Activated CD8-positive, alpha-beta memory T cell treated with anti-CD3 and anti-CD28 coated beads, Interleukin-2, amount 50 U/mL, for 4 hours (primary cell): ENCODE measurements around the gene LYZL1.
"Not testable (repeated sequence)": the region's sequence is repeated elsewhere in the genome, so short reads cannot be mapped to it uniquely, and the experiment has no call there.

Experiments used
- DNase-seq: peaks from one replicate; pipeline ENCODE4 v3.0.0-alpha.2; 2020

Gene LYZL1

DNA sequence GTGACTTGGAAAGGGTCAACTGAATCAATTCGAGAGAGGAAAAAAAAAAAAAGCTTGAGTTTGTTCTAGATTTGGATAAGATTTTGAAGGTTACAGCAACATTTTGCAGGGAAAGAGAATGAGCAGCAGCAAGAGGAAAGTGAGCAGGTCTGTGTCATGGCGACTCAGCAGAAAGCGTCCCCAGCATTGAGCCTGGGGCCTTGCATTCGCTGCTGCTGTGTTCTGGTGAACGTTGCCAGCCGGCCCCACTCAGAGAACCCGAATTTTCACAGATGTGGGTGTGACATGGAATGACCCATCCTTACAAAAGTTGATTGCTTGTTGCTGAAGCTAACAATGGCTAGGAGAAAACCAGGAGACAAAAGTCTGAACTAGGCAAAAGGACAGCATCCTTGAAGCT is 21.6 kb downstream of the LYZL1 start:
- not testable (repeated sequence) for DNase-seq

DNA sequence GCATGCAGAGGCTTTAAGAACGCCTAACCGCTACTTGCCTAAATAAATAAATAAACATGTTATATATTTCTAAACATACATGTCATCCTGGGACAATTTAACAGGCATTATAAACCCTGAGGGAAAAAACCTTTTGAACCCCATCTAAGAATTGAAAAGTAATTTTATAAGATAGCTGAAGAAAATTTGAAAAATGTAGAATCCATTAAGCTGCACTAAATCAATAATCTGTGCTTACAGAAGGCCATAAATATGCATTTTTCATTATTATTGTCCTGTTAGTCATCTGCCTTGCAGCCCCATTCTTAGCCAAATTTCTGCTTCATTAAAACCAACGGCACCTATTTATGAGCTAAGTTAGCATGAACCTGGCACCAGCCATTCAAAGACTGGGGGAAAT is 24.2 kb downstream of the LYZL1 start:
- DNase-seq = no peak

DNA sequence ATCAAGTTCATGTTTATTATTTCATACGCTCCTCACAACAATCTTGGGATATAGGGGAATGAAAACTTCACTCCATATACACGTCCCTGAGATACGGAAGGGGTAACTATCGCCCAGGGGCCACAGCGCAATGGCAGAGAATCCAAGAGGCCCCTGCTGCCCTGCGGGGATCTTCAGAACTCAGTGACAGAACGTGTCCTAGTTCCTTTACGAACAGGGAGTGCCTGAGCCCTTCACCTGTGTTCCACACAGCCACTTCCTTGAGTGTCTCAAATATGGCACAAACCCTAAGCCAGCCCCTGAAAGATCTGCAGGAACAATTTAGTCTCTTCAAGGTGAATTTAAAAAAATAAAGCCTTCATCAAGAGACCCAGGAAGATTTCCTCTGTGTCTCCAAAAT is 25.9 kb downstream of the LYZL1 start:
- no peak for DNase-seq

DNA sequence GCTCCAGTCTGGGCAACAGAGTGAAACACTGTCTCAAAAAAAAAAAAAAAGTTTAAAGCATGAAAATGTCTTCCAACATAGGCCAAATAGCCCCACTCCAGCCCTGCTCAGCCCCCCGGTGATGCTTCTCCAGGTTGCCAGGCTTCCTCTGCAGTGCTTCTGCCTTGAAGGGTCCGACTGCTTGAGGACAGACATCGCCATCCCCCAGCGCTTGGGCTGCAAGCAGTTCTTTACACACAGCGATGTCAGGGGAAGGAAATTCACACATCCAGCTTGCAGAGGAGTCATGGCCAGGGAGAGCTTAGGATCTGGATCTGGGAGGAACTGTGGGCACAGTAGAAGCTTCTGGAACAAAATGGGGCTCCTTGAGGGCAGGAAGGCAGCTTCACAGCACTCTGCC is 26.9 kb downstream of the LYZL1 start:
- no peak for DNase-seq

DNA sequence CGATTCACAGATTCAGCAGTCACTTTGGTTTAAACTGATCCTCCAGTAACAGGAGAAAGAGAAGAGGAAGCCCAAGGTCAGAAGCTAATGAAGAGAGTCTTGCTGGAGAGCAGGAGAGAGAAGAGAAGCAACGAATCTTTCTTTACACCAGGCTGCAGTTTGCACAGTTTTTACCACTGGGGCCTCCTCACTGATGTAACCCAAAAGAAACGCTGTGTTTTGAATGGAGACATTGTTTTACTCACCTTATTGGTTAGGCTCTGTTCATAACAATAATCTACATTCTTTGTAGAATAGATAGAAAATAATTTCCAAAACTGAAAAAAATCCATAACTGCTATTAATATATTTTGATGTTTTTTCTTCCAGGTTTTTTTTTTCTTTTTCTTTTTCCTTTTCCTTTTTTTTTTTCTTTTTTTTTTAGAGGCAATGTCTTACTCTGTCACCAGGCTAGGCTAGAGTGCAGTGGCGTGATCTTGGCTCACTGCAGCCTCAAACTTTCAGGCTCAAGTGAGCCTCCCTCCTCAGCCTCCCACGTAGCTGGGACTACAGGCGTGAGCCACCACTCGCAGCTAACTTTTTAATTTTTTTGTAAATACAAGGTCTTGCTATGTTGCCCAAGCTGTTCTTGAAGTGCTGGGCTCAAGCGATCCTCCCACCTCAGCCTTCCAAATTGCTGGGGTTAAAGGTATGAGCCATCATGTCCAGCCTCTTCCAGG is 27.6 kb downstream of the LYZL1 start:
- DNase-seq = no peak

DNA sequence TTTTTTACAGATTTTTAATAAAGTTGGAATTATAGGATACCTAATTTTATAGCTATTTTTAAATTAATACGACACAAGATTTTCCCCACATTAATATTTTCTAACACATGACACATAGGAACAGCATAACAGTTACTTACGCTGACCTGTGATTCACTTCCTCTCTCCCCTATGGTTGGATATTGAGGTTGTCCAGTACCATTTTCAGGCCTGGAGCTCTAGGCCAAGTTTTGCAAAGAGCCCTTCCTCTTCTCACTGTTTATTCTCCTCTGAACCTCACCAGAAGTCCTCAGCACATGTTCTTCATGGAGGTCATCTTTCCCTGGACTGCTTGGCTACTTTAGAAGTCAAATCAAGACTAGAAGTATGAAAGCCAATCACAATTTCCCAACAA is 28.2 kb downstream of the LYZL1 start:
- DNase-seq = no peak

DNA sequence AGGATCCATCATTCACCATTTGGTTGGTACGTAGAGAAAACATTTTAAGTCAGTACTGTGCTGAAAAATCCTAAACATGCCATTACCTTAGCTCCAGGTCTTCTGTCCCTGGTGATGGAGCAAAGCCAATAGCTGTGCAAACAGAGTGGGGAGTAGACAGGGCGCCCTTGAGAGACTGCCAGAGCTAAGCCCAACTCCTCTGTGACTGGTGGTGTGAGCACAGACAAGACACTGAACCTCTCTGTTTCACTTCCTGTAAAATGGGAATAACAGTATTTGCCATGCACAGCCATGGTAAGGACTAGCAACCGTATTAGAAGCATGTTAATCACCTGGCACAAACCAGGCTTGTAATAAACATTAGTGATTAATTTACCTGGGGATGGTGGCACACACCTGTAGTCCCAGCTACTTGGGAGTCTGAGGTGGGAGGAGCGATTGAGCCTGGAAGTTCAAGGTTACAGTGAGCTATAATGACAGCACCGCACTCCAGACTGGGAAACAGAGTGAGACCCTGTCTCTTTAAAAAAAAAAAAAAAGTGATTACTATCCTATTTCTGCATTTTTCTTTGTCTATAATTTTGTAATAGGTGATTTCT is 28.7 kb downstream of the LYZL1 start:
- DNase-seq = no peak

DNA sequence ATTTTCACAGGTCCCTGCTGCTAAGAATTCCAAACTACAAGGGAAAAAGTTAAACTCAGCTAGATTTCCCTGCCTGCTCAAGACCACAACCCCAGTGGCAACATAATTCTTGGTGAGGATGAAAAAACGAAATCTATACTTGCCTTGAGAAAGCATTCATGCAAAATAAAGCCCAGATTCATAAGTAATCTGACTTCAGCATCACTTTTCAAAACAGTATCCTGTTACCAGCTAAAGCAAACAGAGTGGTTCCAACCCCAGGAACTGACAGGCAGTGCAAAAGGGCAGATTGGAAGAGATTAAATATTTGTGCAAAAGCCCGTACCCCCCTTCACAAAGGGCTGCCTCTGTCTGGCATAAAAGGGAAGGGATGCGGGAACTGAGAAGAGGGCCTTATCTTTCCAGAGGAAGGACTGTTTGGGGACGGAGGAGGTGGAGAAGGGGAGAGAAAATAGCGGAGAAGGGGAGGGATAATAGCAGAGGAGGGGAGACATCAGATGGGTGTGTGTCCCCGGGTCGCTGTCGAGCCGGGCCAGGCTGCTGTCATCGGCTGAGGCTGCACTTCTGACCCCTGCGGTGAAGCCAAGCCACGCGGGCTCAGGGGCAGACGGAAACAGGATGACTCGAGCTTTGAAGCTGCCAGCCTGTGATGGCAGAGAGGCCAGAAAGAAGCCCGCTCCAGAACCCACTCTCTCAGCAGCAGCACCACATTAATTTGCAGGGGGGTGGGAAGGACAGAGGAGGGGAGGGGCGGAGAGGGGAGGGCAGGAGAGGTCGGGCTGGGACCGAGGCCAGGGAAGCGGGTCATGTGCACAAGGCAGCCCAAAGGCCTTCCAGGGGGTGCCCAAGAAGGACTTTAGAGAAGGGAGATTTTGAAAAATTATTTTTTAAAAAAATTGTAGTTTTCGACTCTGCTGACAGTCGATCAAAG is 29.5 kb downstream of the LYZL1 start:
- not testable (repeated sequence) for DNase-seq

DNA sequence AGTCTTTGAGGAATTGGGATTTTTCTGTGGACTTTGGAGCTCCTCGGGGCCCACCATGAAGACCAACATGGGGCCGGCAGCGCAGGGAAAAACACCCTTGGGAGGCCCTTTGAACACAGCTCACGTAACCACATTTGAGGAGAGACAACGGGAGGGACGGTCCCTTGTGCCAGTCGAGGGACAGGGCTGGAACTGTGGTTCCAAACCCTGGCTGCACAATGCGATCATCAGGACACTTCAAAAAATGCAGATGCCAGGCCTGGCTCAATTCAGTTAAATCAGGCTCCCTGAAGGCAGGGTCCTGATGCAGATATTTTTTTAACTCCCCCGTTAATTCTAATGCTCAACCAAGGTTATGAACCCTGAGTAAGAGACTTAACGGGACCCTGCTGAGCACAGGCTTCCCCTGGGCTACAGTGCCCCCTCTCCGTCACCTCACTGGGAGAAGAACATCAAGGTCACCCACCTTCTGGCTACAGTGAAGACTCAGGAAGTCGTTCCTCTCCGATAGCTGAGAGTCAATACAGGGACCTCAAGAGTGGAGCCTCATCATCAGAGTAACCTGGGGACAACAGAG is 30.4 kb downstream of the LYZL1 start:
- DNase-seq = no peak

DNA sequence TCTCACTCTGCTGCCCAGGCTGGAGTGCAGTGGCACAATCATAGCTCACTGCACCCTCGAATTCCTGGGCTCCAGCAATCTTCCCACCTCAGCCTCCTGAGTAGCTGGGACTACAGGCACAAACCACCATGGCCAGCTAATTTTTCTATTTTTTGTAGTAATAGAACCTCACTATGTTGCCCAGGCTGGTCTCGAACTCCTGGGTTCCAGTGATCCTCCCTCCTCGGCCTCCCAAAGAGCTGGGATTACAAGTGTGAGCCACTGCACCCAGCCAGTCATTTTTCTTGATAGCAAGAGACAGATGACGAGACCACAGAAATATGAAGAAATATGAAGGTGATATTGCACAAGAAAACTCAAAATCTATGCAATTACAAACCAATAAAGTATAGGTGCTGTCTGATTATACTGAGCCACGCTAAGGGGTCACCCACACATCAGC is 31.8 kb downstream of the LYZL1 start:
- not testable (repeated sequence) for DNase-seq

DNA sequence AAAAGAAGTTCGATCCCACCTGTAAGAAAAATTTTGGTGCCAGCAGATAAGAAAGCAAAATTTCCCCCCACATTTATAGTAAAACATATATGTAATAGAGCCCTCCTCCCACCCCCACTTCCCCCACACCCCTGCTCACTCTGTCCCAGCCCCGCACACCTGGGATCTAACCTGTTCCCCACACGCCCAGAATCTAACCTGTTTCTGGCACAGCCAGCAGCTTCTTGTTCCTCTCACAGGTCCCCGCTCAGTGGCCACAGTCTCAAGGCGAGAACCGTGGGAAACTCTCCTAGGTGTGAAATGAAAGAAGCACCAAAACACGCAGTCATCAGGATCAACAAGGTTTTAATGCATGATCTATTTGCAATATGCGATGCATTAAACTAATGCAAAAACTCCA is 32.8 kb downstream of the LYZL1 start:
- DNase-seq = no peak

DNA sequence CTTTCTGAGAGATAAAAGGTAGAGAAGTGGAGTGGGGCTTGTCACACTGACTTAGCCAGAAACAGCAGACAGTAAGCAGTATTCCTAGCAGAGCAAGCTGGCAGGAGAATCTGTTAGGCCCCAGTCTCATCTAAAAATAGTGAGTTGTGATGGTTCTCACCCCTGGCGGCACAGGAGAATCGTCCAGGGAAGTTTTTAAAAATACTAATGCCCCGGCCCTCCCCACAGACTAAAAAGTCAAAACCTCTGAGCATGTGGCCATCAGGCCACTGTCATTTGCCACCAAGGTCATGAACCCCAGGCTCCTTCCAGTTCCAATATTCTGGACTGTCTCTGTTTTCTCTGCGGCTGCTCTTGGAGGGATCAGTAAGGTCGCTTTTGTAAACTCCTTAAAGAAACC is 34.0 kb downstream of the LYZL1 start:
- no peak for DNase-seq

DNA sequence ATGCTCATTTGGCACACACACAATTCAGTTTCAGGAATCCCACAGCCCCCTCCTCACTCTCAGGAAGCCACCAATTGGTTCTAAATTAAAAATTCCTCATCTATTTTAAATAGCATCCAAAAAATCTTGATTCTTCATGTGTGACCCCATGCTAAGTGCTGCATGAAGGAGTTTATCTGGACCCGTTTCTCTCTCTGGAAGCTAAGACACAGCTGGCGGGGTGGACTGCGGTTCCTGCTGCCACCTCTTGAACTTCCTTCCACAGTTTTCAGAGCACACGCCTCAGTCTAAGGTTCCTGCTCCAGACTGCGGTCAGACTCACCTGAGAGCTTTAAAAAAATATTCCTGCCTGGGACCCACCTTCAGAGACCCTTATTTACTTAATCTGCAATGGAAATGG is 34.5 kb downstream of the LYZL1 start:
- no peak for DNase-seq

DNA sequence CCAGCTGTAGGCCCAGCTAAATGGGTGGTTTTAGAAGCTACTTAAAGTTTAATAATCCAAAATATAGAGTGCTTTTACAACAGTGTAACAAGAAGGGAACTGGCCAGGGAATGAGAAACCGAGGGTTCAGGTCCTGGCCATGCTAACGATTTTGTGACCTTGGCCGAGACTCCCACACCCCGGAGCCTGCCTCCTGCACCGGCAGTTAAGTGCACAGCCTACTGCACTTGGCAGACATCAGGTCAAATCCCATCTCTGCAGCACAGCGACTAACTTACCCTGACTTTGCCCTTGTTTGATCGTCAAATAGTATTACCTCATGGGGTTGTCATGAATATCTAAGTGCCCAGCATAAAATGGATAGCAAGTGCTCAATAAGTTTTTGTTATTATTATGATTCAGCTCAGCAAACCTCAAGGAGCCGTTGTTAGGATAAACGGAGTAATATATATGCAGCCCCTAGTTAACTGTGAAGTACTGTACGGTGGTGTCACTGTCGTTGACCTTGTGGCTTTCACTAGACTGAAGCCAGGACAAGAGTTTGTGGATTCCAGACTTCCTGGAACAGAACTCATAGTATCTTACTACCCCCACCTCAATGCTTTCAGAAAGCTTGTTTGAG is 35.5 kb downstream of the LYZL1 start:
- no peak for DNase-seq

DNA sequence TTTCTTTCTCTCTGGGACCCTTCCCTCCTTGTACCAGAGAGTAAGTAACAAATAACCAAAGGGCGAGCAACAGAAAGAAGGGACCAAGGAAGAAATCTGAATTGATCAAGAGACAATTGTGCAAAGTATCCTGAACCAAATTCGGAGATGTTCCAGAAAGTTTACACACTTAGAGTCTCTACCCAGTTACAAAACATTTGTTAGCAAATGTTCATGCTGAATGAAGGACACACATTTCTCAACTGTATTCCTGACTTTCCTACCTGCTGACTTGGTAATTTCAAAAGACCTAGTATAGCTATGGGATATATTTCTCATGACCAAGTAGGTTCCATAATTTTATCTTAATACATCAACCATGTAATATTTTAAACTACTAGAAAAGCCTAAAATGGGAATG is 37.4 kb downstream of the LYZL1 start:
- DNase-seq = no peak

DNA sequence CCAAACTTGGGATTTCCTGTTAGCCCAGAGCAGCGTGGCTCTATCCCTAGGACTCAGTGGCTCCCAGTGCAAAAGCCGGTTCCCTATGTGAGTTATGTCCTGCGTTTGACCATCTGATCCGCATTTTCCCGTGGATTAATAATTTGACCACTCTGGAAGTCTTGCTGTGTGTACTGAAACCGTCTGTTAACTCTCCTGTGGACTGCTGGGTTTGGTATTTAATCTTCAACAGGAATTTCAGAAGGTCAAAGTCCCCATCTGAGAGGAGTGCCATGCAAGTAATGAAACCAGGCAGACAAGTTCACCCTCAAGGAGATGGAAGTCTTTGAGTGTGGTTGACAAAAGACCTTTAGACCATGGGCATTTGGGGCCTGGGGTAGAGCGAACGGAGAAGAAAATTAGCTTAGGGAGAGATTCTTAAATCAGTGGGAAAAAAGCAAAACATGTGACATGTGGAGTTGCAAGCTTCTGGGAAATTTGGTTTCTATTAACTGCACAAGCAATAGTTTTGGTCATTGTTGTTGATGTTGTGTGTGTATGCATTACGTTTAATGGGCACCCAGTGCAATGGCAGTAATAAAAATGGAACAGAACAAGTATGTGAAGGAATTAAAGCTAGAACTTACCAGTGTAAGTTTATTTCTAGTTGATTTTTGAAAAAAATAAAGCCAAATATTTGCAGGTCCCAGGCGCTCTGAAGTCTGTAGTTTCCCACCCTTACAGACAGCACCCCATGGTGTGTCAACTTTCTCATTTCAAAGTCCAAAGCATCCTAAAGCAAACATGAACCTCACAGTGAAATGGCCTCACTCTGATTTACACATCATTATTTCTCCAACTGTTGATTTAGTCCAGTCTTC is 38.2 kb downstream of the LYZL1 start:
- DNase-seq = no peak

DNA sequence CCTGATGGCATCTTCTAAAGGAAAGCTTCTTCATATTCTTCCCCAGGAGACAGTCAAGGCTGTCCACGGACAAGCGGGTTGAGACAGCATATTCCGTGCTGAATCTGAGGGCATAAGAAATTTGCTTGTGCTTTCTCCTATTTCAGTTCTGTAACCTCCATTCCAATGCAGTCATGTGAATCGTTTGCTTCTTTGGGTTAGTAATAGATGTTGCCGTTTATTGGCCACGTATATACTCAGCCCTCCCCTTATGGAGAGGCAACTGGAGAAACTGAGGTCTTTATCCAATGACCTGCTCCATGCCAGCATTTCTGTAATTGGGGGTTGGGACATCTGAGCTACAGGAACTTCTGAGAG is 38.9 kb downstream of the LYZL1 start:
- DNase-seq = no peak

DNA sequence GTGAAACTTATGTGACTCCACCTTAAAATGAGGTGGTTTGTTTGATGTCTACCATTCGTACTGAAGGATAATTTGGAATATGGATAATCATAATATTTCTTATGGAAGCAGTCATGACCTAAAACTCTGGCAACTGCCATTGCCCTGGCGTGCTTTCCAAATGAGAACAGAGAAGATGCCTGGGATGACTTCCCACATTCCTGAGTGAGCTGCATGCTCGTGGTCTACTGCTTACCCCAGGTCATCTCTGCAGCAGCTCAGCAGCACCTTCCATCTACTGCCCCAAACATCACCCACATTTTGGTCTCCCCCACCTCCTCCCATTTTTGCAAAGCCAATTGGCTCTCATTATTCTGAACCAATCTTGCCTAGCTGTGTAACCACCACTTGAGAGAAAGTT is 40.1 kb downstream of the LYZL1 start:
- no peak for DNase-seq

DNA sequence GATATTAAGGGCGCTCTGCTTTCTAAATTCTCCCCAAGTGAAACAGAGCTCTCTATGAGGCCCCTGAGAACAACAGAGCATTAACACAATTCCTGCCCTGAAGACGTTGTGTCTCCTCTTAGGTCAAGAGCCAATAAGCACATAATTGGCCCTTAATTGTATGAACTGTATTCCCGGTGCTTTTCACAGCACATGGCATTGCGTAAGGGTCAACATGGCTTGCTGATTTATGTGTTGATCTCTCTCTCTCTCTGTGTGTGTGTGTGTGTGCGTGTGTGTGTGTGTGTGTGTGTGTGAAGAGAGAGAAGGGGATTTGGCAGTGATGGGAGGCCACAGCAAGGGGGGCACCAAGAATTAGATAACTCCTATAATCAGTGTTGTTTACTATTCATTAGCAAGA is 40.5 kb downstream of the LYZL1 start:
- no peak for DNase-seq

DNA sequence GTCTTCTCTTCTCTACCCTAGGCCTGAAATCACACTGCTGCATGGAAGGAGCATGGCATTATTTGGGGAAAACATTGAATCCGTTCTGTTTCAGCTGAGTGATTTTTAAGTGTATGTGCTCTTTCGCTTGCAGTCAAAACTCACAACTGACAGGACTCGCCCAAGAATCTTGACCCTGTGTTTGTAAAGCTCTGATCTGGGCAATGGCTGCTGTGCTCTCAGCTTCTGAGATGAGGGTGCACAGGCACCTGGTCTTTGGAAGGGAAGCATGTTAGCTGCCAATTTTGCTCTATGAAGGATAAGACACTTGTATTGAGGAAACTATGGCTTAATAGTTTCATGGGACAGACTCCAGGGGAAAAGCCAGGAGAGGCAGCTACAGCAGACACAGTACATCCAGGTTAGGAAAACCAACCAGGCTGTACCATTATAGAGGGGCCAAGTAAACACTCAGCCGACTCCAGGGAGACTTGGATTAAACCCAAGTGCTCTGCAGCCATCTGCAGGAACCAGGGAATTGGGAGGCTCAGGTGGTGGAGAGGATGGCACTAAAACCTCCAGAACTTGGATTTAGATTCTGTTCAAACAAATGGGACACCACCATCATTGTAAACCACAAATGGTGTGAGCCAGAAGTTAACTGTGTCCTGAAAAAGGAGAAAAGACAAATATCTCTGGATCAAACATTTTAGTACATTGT is 43.3 kb downstream of the LYZL1 start:
- DNase-seq = no peak

DNA sequence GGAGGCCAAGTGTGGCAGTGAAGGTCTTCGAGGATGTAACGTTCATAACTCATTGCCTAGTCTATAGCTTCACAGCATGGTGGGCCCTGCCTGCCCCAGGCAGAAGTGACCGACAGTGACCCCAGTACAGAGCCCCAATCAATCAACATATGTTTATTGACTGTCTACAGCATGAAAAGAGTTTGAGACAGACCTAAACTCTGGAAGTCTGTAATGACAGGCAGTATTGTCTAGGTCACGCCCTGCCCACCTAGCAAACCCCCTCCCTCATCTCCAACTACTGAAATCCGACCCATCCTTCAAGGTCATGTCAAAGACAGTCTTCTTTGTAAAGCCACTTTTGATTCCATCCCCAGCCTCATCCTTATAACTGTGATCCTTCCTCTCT is 43.9 kb downstream of the LYZL1 start:
- DNase-seq = no peak

DNA sequence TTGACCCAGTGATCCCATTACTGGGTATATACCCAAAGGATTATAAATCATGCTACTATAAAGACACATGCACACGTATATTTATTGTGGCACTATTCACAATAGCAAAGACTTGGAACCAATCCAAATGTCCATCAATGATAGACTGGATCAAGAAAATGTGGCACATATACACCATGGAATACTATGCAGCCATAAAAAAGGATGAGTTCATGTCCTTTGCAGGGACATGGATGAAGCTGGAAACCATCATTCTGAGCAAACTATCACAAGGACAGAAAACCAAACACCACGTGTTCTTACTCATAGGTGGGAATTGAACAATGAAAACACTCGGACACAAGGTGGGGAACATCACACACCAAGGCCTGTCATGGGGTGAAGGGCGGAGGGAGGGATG is 48.7 kb downstream of the LYZL1 start:
- not testable (repeated sequence) for DNase-seq
